ENCODE results near the gene PTPRN2. TPM values are rescaled to one million over a fixed set of nuclear protein-coding genes. Genes with fewer than 3 reads are reported as not detected.

Gene PTPRN2
- total RNA-seq, 1 experiment from 2014 or later: 1.1 TPM

GRCh38 chr7:157832866-157833607 is 754.6 kb downstream of the PTPRN2 start:
- Histone ChIP-seq H3K27me3 (ENCODE audit: control insufficient read depth, insufficient read depth, low read length) (peaks cover 7% of the 10 kb centered on the region), H3K9me3 (ENCODE audit: control insufficient read depth, insufficient read depth, low read depth, low read length) (no peaks in the 10 kb centered on the region), H3K36me3 (ENCODE audit: control insufficient read depth, insufficient read depth, low read length) (no peaks in the 10 kb centered on the region), H3K27ac (ENCODE audit: low read length) (no peak overlapping the region), H3K4me1 (ENCODE audit: control insufficient read depth, insufficient read depth, low read length) (no peaks in the 10 kb centered on the region), H3K4me3 (ENCODE audit: low read depth in 2 of 2, low read length in 2 of 2) (no peak overlapping the region)
- CTCF ChIA-PET: no interaction called here
- TF ChIP-seq SIN3A (IDR thresholded peaks at IDR 0.05; ENCODE audit: borderline replicate concordance, insufficient read depth, low read depth, low read length) (no peak), TCF7L2 (IDR thresholded peaks at IDR 0.05; ENCODE audit: low read depth, low read length) (no peak), CTCF (IDR thresholded peaks at IDR 0.05) (no peak), POLR2AphosphoS5 (IDR thresholded peaks at IDR 0.05; ENCODE audit: low read depth, low read length) (no peak), REST (IDR thresholded peaks at IDR 0.05; ENCODE audit: insufficient read depth in 1 of 2, low read depth in 2 of 2, low read length in 1 of 2) (no peak)
- no peak for ATAC-seq
- BruUV-seq (replicated peaks): no TSS peak
- POLR2A ChIA-PET: no interaction called here
- in situ Hi-C loops (cut with HindIII; ENCODE audit: low pct_unique_long_range_greater_than_20kb, low sequenced_read_pairs) (no loop called here), intact Hi-C loops (cut with micrococcal nuclease; ENCODE audit: unreplicated experiment) (no loop called here)
- DNase-seq (ENCODE audit: low read depth, low spot score): no peak

GRCh38 chr7:157832421-157832820 is 755.2 kb downstream of the PTPRN2 start:
- BruUV-seq (replicated peaks): no TSS peak
- intact Hi-C loops (cut with micrococcal nuclease; ENCODE audit: unreplicated experiment) (no loop called here), in situ Hi-C loops (cut with HindIII; ENCODE audit: low pct_unique_long_range_greater_than_20kb, low sequenced_read_pairs) (no loop called here)
- ChIA-PET POLR2A (no interaction called here), CTCF (no interaction called here)
- no peak for ATAC-seq
- H3K27ac ChIP-seq (ENCODE audit: low read length): no peak overlapping the region
- no peaks in the 10 kb centered on the region for H3K4me1 ChIP-seq (ENCODE audit: control insufficient read depth, insufficient read depth, low read length)
- H3K9me3 ChIP-seq (ENCODE audit: control insufficient read depth, insufficient read depth, low read depth, low read length): no peaks in the 10 kb centered on the region
- no peak overlapping the region for H3K4me3 ChIP-seq (ENCODE audit: low read depth in 2 of 2, low read length in 2 of 2)
- TF ChIP-seq POLR2AphosphoS5 (IDR thresholded peaks at IDR 0.05; ENCODE audit: low read depth, low read length) (no peak), REST (IDR thresholded peaks at IDR 0.05; ENCODE audit: insufficient read depth in 1 of 2, low read depth in 2 of 2, low read length in 1 of 2) (no peak), TCF7L2 (IDR thresholded peaks at IDR 0.05; ENCODE audit: low read depth, low read length) (no peak), SIN3A (IDR thresholded peaks at IDR 0.05; ENCODE audit: borderline replicate concordance, insufficient read depth, low read depth, low read length) (no peak), CTCF (IDR thresholded peaks at IDR 0.05) (no peak)
- H3K27me3 ChIP-seq (ENCODE audit: control insufficient read depth, insufficient read depth, low read length): peaks cover 7% of the 10 kb centered on the region
- no peaks in the 10 kb centered on the region for H3K36me3 ChIP-seq (ENCODE audit: control insufficient read depth, insufficient read depth, low read length)
- no peak for DNase-seq (ENCODE audit: low read depth, low spot score)
